Fibroblast of pulmonary artery (primary cell): ENCODE measurements around the gene COQ8B.

Experiments used
- DNase-seq: peaks from one replicate; pipeline ENCODE4 v3.0.0-alpha.2; 2010; ENCODE audit warnings: low read depth
- H3K4me3 ChIP-seq: replicated peaks from 2 replicates; pipeline ENCODE4 v1.5.1; 2011; ENCODE audit warnings: low read depth, mild to moderate bottlenecking, control low read depth, low read length, moderate library complexity
- TF ChIP-seq, protein P1 (sequence below): IDR thresholded peaks from 2 replicates; pipeline ENCODE4 v1.5.1; 2011; ENCODE audit warnings: mild to moderate bottlenecking, control low read depth, low read length, inconsistent platforms; ENCODE audit errors: missing control alignments

Gene COQ8B

DNA sequence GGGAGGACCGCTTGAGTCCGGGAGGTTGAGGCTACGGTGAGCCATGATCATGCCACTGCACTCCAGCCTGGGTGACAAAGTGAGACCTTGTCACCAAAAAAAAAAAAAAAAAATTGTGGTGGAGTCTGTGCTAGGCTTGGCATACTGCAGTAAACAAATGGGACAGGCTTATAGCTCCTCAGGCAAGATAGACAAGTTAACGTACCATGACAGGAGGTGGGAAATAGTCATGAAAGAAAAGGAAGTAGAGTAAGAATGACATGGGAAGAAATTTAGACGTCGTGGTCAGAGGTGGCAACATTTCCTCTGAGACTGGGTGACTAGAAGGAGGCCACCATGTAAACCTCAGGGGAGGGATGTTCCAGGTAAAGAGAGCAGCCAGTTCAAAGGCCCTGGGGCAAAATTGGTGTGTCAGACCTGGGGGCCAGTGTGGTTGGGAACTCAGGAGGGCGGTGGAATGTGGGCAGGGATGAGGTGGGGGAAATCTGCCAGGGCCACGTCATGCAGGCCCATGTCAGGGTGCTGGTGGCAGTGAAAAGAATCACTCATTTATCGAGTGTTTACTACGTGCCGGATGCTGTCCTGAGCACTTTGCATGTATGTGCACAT, 39.9 kb upstream of the COQ8B start:
- DNase-seq: no peak

DNA sequence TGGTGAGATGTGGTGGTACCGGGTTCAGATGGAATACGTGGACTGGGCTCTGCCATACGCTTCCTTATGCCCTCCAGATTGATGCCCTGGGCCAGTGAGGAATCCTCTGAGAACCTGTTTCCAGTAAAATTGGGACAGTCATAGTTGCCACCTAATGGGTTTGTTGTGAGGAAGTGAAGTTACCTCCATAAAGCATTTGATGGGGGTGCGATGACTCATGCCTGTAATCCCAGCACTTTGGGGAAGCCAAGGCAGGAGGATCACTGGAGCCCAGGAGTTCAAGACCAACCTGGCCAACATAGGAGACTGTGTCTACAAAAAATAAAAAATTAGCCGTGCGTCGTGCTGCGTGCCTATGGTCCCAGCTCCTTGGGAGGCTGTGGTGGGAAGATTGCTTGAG, 39.1 kb upstream of the COQ8B start:
- H3K4me3 ChIP-seq: no peak overlapping the region
- TF ChIP-seq, protein P1, sequence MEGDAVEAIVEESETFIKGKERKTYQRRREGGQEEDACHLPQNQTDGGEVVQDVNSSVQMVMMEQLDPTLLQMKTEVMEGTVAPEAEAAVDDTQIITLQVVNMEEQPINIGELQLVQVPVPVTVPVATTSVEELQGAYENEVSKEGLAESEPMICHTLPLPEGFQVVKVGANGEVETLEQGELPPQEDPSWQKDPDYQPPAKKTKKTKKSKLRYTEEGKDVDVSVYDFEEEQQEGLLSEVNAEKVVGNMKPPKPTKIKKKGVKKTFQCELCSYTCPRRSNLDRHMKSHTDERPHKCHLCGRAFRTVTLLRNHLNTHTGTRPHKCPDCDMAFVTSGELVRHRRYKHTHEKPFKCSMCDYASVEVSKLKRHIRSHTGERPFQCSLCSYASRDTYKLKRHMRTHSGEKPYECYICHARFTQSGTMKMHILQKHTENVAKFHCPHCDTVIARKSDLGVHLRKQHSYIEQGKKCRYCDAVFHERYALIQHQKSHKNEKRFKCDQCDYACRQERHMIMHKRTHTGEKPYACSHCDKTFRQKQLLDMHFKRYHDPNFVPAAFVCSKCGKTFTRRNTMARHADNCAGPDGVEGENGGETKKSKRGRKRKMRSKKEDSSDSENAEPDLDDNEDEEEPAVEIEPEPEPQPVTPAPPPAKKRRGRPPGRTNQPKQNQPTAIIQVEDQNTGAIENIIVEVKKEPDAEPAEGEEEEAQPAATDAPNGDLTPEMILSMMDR: no peak
- DNase-seq: no peak

More for the DNA sequence above, 39.9 kb upstream of the COQ8B start:
- H3K4me3 ChIP-seq: no peak overlapping the region
- TF ChIP-seq, protein P1: no peak

DNA sequence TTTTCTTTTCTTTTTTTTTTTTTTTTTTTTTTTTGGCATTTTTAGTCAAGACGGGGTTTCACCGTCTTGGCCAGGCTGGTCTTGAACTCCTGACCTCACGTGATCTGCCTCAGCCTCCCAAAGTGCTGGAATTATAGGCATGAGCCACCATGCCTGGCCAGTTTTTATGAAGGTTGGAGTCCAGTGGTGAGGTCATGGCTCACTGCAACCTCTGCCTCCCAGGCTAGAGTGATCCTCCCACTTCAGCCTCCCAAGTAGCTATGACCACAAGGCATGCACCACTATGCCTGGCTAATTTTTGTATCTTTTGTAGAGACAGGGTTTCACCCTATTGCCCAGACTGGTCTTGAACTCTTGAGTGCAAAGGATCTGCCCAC, 38.5 kb upstream of the COQ8B start:
- H3K4me3 ChIP-seq: no peak overlapping the region
- DNase-seq: no peak
- TF ChIP-seq, protein P1: no peak

DNA sequence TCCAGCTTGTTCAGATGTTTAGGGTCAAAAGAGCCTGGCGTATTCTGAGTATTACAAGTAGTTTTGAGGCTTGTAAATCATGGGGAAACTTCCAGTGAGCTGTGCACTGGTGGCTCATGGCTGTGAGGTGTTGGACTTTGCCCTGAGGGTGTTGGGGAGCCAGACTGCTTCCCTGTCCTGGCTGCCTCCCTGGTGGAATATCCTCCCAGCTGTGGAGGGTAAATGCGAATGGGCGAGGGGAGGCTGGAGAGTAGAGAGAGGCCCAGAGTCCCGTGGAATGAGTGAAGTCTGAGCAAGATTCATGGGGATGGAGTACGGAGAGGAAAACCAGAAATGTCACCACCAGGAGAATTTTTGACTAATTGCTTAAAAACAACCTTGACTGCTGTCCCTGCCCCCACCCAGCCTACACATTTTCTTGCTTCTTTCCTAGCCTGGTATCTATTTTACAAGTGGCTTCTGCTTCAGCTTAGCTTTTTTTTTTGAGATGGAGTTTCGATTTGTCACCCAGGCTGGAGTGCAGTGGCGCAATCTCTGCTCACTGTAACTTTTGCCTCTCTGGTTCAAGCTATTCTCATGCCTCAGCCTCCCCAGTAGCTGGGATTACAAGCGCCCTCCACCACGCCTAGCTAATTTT, 38.0 kb upstream of the COQ8B start:
- H3K4me3 ChIP-seq: no peak overlapping the region
- no peak for DNase-seq
- TF ChIP-seq, protein P1: no peak

DNA sequence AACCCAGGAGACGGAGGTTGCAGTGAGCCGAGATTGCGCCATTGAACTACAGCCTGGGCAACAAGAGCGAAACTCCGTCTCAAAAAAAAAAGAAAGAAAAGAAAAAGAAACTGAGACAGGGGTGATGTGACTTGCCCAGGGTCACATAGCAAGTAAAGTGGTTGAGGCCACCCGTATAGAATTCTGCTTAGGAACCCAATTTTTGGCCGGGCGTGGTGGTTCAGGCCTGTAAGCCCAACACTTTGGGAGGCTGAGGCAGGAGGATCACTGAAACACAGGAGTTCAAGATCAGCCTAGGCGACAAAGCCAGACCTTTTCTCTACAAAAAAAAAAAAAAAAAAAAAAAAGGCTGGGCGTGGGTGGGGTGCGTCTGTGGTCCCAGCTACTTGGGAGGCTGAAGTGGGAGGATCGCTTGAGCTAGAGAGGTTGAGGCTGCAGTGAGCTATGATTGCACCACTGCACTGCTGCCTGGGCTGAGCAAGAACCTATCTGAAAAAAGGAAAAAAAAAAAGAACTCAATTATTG, 35.6 kb upstream of the COQ8B start:
- no peak for DNase-seq
- H3K4me3 ChIP-seq: peak overlapping the region; percentile 98
- TF ChIP-seq, protein P1: no peak

DNA sequence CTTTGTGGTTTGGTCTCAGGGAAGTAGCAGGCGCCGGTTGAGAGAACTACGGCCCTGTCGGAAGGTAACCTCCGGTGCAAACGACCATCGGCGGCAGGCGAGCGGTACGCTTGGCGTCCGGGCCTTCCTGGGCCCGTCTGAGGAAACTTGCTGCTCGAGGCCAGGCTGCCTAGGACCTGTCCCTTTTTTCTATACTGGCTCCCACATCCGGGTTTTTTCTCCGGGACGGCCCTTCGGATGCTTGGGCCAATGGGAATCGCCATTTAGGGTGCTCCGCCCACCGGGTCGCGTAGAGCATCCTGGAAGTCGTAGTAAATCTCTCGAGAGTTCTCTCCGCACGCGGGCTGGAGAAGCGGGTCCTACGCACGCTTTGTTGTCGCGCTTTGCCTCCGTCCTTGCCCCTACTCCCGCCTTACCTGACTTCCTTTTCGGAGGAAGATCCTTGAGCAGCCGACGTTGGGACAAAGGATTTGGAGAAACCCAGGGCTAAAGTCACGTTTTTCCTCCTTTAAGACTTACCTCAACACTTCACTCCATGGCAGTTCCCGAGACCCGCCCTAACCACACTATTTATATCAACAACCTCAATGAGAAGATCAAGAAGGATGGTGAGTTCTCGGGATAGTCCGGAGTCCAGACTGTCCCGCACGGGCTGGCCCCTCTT, 34.3 kb upstream of the COQ8B start, which contains the start of gene SNRPA:
TSS of gene SNRPA (plus strand) at position 330 of the 664 bp plus-strand sequence. CDS start at position 536, 206 bp downstream.
- H3K4me3 ChIP-seq: peak within 1 kb of the TSS; percentile 98
- TF ChIP-seq, protein P1: no peak
- DNase-seq: peak; percentile 98
